Measurements from ENCODE around the gene HEMK1.

HEMK1 gene

GRCh38 chr3:50536471-50537180, 32.7 kb upstream of the HEMK1 start:
- no peaks in the 10 kb centered on the region for H3K4me1 Mint-ChIP-seq (ENCODE audit: low read depth)
- DNase-seq, result no peak
- H3K36me3 Mint-ChIP-seq (ENCODE audit: low read depth), result no peaks in the 10 kb centered on the region
- H3K4me3 Mint-ChIP-seq, result no peak overlapping the region
- no peak overlapping the region for H3K27ac Mint-ChIP-seq
- peaks cover 12% of the 10 kb centered on the region for H3K27me3 Mint-ChIP-seq
- no peaks in the 10 kb centered on the region for H3K9me3 Mint-ChIP-seq

GRCh38 chr3:50537421-50538129, 31.7 kb upstream of the HEMK1 start:
- H3K36me3 Mint-ChIP-seq (ENCODE audit: low read depth), result no peaks in the 10 kb centered on the region

GRCh38 chr3:50539356-50540286, 29.7 kb upstream of the HEMK1 start:
- H3K9me3 Mint-ChIP-seq, result no peaks in the 10 kb centered on the region
- DNase-seq, result no peak
- no peak overlapping the region for H3K27ac Mint-ChIP-seq
- H3K36me3 Mint-ChIP-seq (ENCODE audit: low read depth), result no peaks in the 10 kb centered on the region
- no peak overlapping the region for H3K4me3 Mint-ChIP-seq
- peaks cover 12% of the 10 kb centered on the region for H3K27me3 Mint-ChIP-seq
- H3K4me1 Mint-ChIP-seq (ENCODE audit: low read depth), result no peaks in the 10 kb centered on the region

More at GRCh38 chr3:50537421-50538129, 31.7 kb upstream of the HEMK1 start:
- Mint-ChIP-seq H3K27ac (no peak overlapping the region), H3K4me3 (no peak overlapping the region), H3K9me3 (no peaks in the 10 kb centered on the region), H3K27me3 (peaks cover 12% of the 10 kb centered on the region), H3K4me1 (ENCODE audit: low read depth) (no peaks in the 10 kb centered on the region)
- DNase-seq, result no peak

GRCh38 chr3:50542177-50543034, 26.9 kb upstream of the HEMK1 start:
- Mint-ChIP-seq H3K36me3 (ENCODE audit: low read depth) (no peaks in the 10 kb centered on the region), H3K27ac (no peak overlapping the region), H3K27me3 (peaks cover 7% of the 10 kb centered on the region), H3K9me3 (no peaks in the 10 kb centered on the region), H3K4me3 (no peak overlapping the region), H3K4me1 (ENCODE audit: low read depth) (no peaks in the 10 kb centered on the region)
- DNase-seq, result peak; percentile 80

GRCh38 chr3:50545781-50546180, 23.5 kb upstream of the HEMK1 start:
- no peak overlapping the region for H3K4me3 Mint-ChIP-seq
- H3K27me3 Mint-ChIP-seq, result peaks cover 4% of the 10 kb centered on the region
- no peaks in the 10 kb centered on the region for H3K4me1 Mint-ChIP-seq (ENCODE audit: low read depth)
- no peak for DNase-seq
- no peak overlapping the region for H3K27ac Mint-ChIP-seq
- no peaks in the 10 kb centered on the region for H3K36me3 Mint-ChIP-seq (ENCODE audit: low read depth)
- H3K9me3 Mint-ChIP-seq, result no peaks in the 10 kb centered on the region

- no peaks in the 10 kb centered on the region for H3K27me3 Mint-ChIP-seq
- no peaks in the 10 kb centered on the region for H3K36me3 Mint-ChIP-seq (ENCODE audit: low read depth)
- no peaks in the 10 kb centered on the region for H3K4me1 Mint-ChIP-seq (ENCODE audit: low read depth)
- DNase-seq, result no peak
- no peak overlapping the region for H3K4me3 Mint-ChIP-seq
- no peak overlapping the region for H3K27ac Mint-ChIP-seq
- H3K9me3 Mint-ChIP-seq, result no peaks in the 10 kb centered on the region
Measured at GRCh38 chr3:50549226-50549625, 20.1 kb upstream of the HEMK1 start.

GRCh38 chr3:50550079-50550736, 19.1 kb upstream of the HEMK1 start:
- H3K27me3 Mint-ChIP-seq, result no peaks in the 10 kb centered on the region
- H3K9me3 Mint-ChIP-seq, result no peaks in the 10 kb centered on the region
- DNase-seq, result peak; percentile 80
- H3K4me3 Mint-ChIP-seq, result no peak overlapping the region
- no peaks in the 10 kb centered on the region for H3K36me3 Mint-ChIP-seq (ENCODE audit: low read depth)
- no peaks in the 10 kb centered on the region for H3K4me1 Mint-ChIP-seq (ENCODE audit: low read depth)
- H3K27ac Mint-ChIP-seq, result no peak overlapping the region

- no peaks in the 10 kb centered on the region for H3K4me1 Mint-ChIP-seq (ENCODE audit: low read depth)
- H3K27ac Mint-ChIP-seq, result no peak overlapping the region
- H3K36me3 Mint-ChIP-seq (ENCODE audit: low read depth), result no peaks in the 10 kb centered on the region
Measured at GRCh38 chr3:50551054-50551659, 18.2 kb upstream of the HEMK1 start.

GRCh38 chr3:50551681-50552435, 17.5 kb upstream of the HEMK1 start:
- Mint-ChIP-seq H3K27ac (no peak overlapping the region), H3K9me3 (no peaks in the 10 kb centered on the region), H3K4me1 (ENCODE audit: low read depth) (no peaks in the 10 kb centered on the region), H3K36me3 (ENCODE audit: low read depth) (no peaks in the 10 kb centered on the region), H3K27me3 (no peaks in the 10 kb centered on the region), H3K4me3 (no peak overlapping the region)
- no peak for DNase-seq

More at GRCh38 chr3:50551054-50551659, 18.2 kb upstream of the HEMK1 start:
- Mint-ChIP-seq H3K4me3 (no peak overlapping the region), H3K9me3 (no peaks in the 10 kb centered on the region), H3K27me3 (no peaks in the 10 kb centered on the region)
- no peak for DNase-seq

- no peak for DNase-seq
- Mint-ChIP-seq H3K27me3 (no peaks in the 10 kb centered on the region), H3K4me3 (no peak overlapping the region), H3K36me3 (ENCODE audit: low read depth) (no peaks in the 10 kb centered on the region), H3K9me3 (no peaks in the 10 kb centered on the region), H3K27ac (no peak overlapping the region), H3K4me1 (ENCODE audit: low read depth) (no peaks in the 10 kb centered on the region)
Measured at GRCh38 chr3:50552598-50552997, 16.7 kb upstream of the HEMK1 start.

GRCh38 chr3:50554553-50554952, 14.8 kb upstream of the HEMK1 start:
- Mint-ChIP-seq H3K36me3 (ENCODE audit: low read depth) (no peaks in the 10 kb centered on the region), H3K4me3 (no peak overlapping the region), H3K9me3 (no peaks in the 10 kb centered on the region), H3K27ac (no peak overlapping the region), H3K27me3 (no peaks in the 10 kb centered on the region), H3K4me1 (ENCODE audit: low read depth) (no peaks in the 10 kb centered on the region)
- DNase-seq, result no peak

- DNase-seq, result no peak
- Mint-ChIP-seq H3K27ac (no peak overlapping the region), H3K4me1 (ENCODE audit: low read depth) (no peaks in the 10 kb centered on the region), H3K4me3 (no peak overlapping the region), H3K9me3 (no peaks in the 10 kb centered on the region), H3K36me3 (ENCODE audit: low read depth) (no peaks in the 10 kb centered on the region), H3K27me3 (no peaks in the 10 kb centered on the region)
Measured at GRCh38 chr3:50557106-50557505, 12.2 kb upstream of the HEMK1 start.

GRCh38 chr3:50557915-50558314, 11.4 kb upstream of the HEMK1 start:
- no peak for DNase-seq
- no peaks in the 10 kb centered on the region for H3K9me3 Mint-ChIP-seq
- H3K4me1 Mint-ChIP-seq (ENCODE audit: low read depth), result peaks cover 1% of the 10 kb centered on the region
- H3K27me3 Mint-ChIP-seq, result no peaks in the 10 kb centered on the region
- no peaks in the 10 kb centered on the region for H3K36me3 Mint-ChIP-seq (ENCODE audit: low read depth)
- no peak overlapping the region for H3K4me3 Mint-ChIP-seq
- no peak overlapping the region for H3K27ac Mint-ChIP-seq

All from activated T-cell treated with anti-CD3 and anti-CD28 coated beads, Interleukin-2, amount 50 U/mL, for 24 hours (primary cell).